ENCODE results near the gene REXO5. TPM values are rescaled to one million over a fixed set of nuclear protein-coding genes. Genes with fewer than 3 reads are reported as not detected.

The REXO5 gene
- total RNA-seq, 4 donors from 2014 or later = 2.0 to 10.6 (median 6.2) TPM

- 69 to 73% methylated on average over 3 of the region's 3 CpGs for WGBS, 2 donors
- intact Hi-C loops (cut with DNase I; ENCODE audit: low total_unique reads) = no loop called here
- no peak for DNase-seq (ENCODE audit: low spot score in 2 of 2)
- TF ChIP-seq POLR2A (IDR thresholded peaks at IDR 0.05) = no peak
- TF ChIP-seq CTCF (IDR thresholded peaks at IDR 0.05) = no peak
- no peak overlapping the region for H3K4me3 ChIP-seq (ENCODE audit: low read depth, poor library complexity, severe bottlenecking)
These were observed 91.6 kb downstream of the REXO5 start for GRCh38 chr16:20897922-20898321.

- intact Hi-C loops (cut with DNase I; ENCODE audit: low total_unique reads) = no loop called here
- no peak for DNase-seq (ENCODE audit: low spot score in 2 of 2)
- 8 to 11% methylated on average over 5 of the region's 5 CpGs for WGBS, 2 donors
- no peak overlapping the region for H3K4me3 ChIP-seq (ENCODE audit: low read depth, poor library complexity, severe bottlenecking)
- no peak for TF ChIP-seq CTCF (IDR thresholded peaks at IDR 0.05)
- no peak for TF ChIP-seq POLR2A (IDR thresholded peaks at IDR 0.05)
These were observed 92.7 kb downstream of the REXO5 start for GRCh38 chr16:20899071-20899470.

Other genes starting within 250 kb of the REXO5 start
- gene ACSM2B, start 230.2 kb upstream of the REXO5 start, total RNA-seq = not detected
- gene ACSM1, start 108.8 kb upstream of the REXO5 start, total RNA-seq = 1 to 10 TPM in 1 of 4 donors, under 1 TPM in 3; 0.49 to 1.1 (median 0.57) TPM
- gene THUMPD1, start 64.7 kb upstream of the REXO5 start, total RNA-seq = 10 to 100 TPM; 40.5 to 73.7 (median 67.0) TPM
- 10 to 100 TPM in 1 of 4 donors, 1 to 10 TPM in 3; 4.8 to 21.5 (median 6.6) TPM for gene ACSM3, start 42.5 kb upstream of the REXO5 start, total RNA-seq
- gene ERI2, start 55 bp upstream of the REXO5 start, total RNA-seq = 10 to 100 TPM in 3 of 4 donors, 1 to 10 TPM in 1; 6.7 to 15.5 (median 12.0) TPM
- 10 to 100 TPM; 18.2 to 20.8 (median 18.3) TPM for gene DCUN1D3, start 93.8 kb downstream of the REXO5 start, total RNA-seq
- gene LYRM1, start 94.2 kb downstream of the REXO5 start, total RNA-seq = 10 to 100 TPM; 24.3 to 27.3 (median 25.5) TPM

Measured in lower leg skin (tissue), 4 donors.